Mammary epithelial cell (primary cell): ENCODE results near the gene RHBDL3.

Experiments
- CTCF ChIP-seq, 2 donors: IDR thresholded peaks in 1 of 2; conservative IDR thresholded peaks in 1 of 2; 2 replicates each; pipeline ENCODE4 v1.5.1; 2011 to 2012; ENCODE audit warnings: inconsistent platforms in 2 of 2, low read length in 2 of 2, mild to moderate bottlenecking in 2 of 2, control low read depth in 1 of 2, low read depth in 1 of 2; ENCODE audit not compliant: insufficient read depth in 1 of 2; ENCODE audit errors: extremely low read depth in 1 of 2
- EZH2 ChIP-seq: IDR thresholded peaks from 2 replicates; pipeline ENCODE4 v1.6.1; 2012; ENCODE audit warnings: low read length, inconsistent platforms, borderline replicate concordance

DNA sequence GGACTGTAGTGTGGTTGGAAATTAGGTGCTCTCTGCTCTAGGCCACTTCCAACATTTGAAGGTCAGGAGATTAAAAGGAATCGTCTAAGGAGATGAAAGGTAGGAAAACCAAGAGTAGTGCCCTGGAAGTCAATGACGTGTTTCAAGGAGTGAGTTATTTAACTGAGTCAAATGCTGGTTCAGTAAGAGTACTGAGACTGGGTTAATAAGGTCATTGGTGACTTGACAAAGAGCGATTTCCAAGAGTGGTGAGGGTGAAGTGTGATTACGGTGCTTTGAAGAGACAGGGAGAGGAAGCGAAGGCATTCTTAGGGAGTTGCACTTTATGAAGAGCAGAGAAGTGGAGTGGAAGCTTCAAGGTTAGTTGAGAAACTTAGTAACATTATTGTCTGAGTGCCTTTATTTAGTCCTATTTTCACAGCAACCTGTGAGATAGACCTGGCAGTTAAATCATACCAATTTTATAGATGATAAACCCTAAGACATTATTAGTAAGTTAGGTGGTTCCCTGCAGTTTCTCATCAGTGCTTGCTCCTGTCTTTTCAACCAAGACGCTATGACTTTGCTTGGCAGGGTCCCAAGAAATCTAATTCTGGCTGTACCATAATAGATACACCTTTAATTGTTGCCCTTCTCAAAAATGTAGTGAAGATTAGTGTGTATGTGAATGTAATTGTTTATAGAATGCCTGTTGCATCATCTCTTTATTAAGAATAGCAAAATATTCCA is 90.2 kb downstream of the RHBDL3 start:
- TF ChIP-seq CTCF (conservative IDR thresholded peaks at IDR 0.05 in 1 of 2, IDR thresholded peaks at IDR 0.05 in 1 of 2; ENCODE audit: extremely low read depth in 1 of 2, insufficient read depth in 1 of 2, low read depth in 1 of 2, low read length in 2 of 2) (no peak), EZH2 (no peak)
